Smooth muscle cell (in vitro differentiated cells): ENCODE data around the gene SRL. TPM values are rescaled to one million over a fixed set of nuclear protein-coding genes. Genes with fewer than 3 reads are reported as not detected.
"Not testable (repeated sequence)": the region's sequence is repeated elsewhere in the genome, so short reads cannot be mapped to it uniquely, and the experiment has no call there.

Source experiments
- DNase-seq: peaks from one replicate; lab custom pipeline; 2025; ENCODE audit not compliant: unreplicated experiment; lab: John Stamatoyannopoulos, UW
- H2AFZ ChIP-seq: fragments of 200-600 bp; sonication (generic); 2 replicates; pipeline ENCODE4 v1.6.0; 2016; ENCODE audit warnings: antibody characterized with exemption, low read depth, mild to moderate bottlenecking
- H3F3A ChIP-seq: fragments of 200-600 bp; sonication (generic); 2 replicates; pipeline ENCODE4 v1.6.0; 2017; ENCODE audit warnings: antibody characterized with exemption, low read depth
- H3K27ac ChIP-seq: fragments of 200-600 bp; sonication (generic); 2 replicates; pipeline ENCODE4 v1.5.1; 2016; ENCODE audit warnings: low read depth, mild to moderate bottlenecking
- H3K27me3 ChIP-seq: fragments of 200-600 bp; sonication (generic); 2 replicates; pipeline ENCODE4 v1.6.1; 2016; ENCODE audit warnings: low read depth, mild to moderate bottlenecking
- H3K36me3 ChIP-seq: fragments of 200-600 bp; sonication (generic); 2 replicates; pipeline ENCODE4 v1.5.1; 2016; ENCODE audit warnings: low read depth
- H3K4me1 ChIP-seq: fragments of 200-600 bp; sonication (generic); 2 replicates; pipeline ENCODE4 v1.5.1; 2016; ENCODE audit warnings: low read depth
- H3K4me2 ChIP-seq: fragments of 200-600 bp; sonication (generic); 2 replicates; pipeline ENCODE4 v1.6.0; 2016; ENCODE audit warnings: mild to moderate bottlenecking
- H3K4me3 ChIP-seq: fragments of 200-600 bp; sonication (generic); 2 replicates; pipeline ENCODE4 v1.5.1; 2016; ENCODE audit warnings: mild to moderate bottlenecking
- H3K79me2 ChIP-seq: fragments of 200-600 bp; sonication (generic); 2 replicates; pipeline ENCODE4 v1.6.0; 2016; ENCODE audit warnings: low read depth, mild to moderate bottlenecking
- H3K9ac ChIP-seq: fragments of 200-600 bp; sonication (generic); 2 replicates; pipeline ENCODE4 v1.6.0; 2016; ENCODE audit warnings: low read depth
- H3K9me3 ChIP-seq: fragments of 200-600 bp; sonication (generic); replicated peaks from 2 replicates; pipeline ENCODE4 v1.5.1; 2016; ENCODE audit warnings: low read depth
- H4K20me1 ChIP-seq: fragments of 200-600 bp; sonication (generic); 2 replicates; pipeline ENCODE4 v1.6.0; 2016; ENCODE audit warnings: low read depth
- WGBS: methylation state at CpG from one replicate; pipeline ENCODE4 v1.1.7; 2016; ENCODE audit warnings: low lambda C conversion rate; 5-methylcytosine and 5-hydroxymethylcytosine counted together
- polyA plus RNA-seq: library from polyadenylated mRNA; unstranded; fragments of >200 nt; fragmentation: Nextera tagmentation; extraction: Ambion mirVana; gene quantifications from 2 replicates; pipeline ENCODE4 v1.2.1, GENCODE V29; 2016
- total RNA-seq: library from RNA; depleted of rRNA; stranded (reverse); fragments of >200 nt; gene quantifications from 2 replicates; pipeline ENCODE4 v1.2.3, GENCODE V29; 2014
- TF ChIP-seq, protein P1 (sequence below): fragments of 200-600 bp; sonication (generic); IDR thresholded peaks from 2 replicates; pipeline ENCODE4 v1.5.1; 2017; ENCODE audit warnings: borderline replicate concordance, mild to moderate bottlenecking, antibody characterized with exemption; ENCODE audit not compliant: insufficient read depth, poor library complexity, severe bottlenecking

Gene SRL
- total and polyA plus RNA-seq, 2 experiments from 2014 or later = not detected

DNA sequence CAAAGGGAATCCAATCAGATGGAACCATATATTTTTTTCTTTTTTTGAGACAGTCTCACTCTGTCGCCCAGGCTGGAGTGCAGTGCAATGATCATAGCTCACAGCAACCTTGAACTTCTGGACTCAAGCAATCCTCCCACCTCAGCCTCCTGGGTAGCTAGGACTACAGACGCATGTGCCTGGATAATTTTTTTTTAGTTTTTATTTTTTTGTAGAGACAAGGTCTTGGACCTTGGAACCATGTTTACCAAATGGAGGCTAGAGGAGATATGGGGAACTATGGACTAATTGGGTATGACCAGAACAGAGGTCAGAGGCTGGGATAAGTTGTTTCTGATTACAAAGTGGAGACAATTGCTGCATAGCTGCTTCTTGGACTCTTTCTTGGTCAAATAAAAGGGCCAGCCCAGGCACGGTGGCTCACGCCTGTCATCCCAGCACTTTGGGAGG, 84.5 kb downstream of the SRL start:
- Histone ChIP-seq H2AFZ (no peak overlapping the region), H3K4me2 (no peak overlapping the region), H3K4me3 (no peak overlapping the region), H3K9ac (no peak overlapping the region), H3K36me3 (no peaks in the 10 kb centered on the region), H3K4me1 (no peaks in the 10 kb centered on the region), H4K20me1 (no peaks in the 10 kb centered on the region), H3F3A (no peaks in the 10 kb centered on the region), H3K27me3 (no peaks in the 10 kb centered on the region), H3K9me3 (no peaks in the 10 kb centered on the region), H3K79me2 (no peaks in the 10 kb centered on the region), H3K27ac (no peak overlapping the region)
- TF ChIP-seq, protein P1, sequence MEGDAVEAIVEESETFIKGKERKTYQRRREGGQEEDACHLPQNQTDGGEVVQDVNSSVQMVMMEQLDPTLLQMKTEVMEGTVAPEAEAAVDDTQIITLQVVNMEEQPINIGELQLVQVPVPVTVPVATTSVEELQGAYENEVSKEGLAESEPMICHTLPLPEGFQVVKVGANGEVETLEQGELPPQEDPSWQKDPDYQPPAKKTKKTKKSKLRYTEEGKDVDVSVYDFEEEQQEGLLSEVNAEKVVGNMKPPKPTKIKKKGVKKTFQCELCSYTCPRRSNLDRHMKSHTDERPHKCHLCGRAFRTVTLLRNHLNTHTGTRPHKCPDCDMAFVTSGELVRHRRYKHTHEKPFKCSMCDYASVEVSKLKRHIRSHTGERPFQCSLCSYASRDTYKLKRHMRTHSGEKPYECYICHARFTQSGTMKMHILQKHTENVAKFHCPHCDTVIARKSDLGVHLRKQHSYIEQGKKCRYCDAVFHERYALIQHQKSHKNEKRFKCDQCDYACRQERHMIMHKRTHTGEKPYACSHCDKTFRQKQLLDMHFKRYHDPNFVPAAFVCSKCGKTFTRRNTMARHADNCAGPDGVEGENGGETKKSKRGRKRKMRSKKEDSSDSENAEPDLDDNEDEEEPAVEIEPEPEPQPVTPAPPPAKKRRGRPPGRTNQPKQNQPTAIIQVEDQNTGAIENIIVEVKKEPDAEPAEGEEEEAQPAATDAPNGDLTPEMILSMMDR = no peak
- WGBS = 97% methylated on average over 4 of the region's 4 CpGs
- no peak for DNase-seq

DNA sequence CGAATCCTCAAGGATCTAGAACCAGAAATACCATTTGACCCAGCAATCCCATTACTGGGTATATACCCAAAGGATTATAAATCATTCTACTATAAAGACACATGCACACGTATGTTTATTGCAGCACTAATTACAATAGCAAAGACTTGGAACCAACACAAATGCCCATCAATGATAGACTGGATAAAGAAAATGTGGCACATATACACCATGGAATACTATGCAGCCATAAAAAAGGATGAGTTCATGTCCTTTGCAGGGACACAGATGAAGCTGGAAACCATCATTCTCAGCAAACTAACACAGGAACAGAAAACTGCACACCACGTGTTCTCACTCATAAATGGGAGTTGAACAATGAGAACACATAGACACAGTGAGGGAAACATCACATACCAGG, 85.4 kb downstream of the SRL start:
- H3K9ac ChIP-seq, H3K4me2 ChIP-seq, DNase-seq, H3K27ac ChIP-seq, H3K4me1 ChIP-seq, H3K4me3 ChIP-seq, H2AFZ ChIP-seq, H3K79me2 ChIP-seq, H4K20me1 ChIP-seq, H3K27me3 ChIP-seq, H3K36me3 ChIP-seq, H3K9me3 ChIP-seq, H3F3A ChIP-seq: not testable (repeated sequence)
- 91% methylated on average over 3 of the region's 3 CpGs for WGBS

DNA sequence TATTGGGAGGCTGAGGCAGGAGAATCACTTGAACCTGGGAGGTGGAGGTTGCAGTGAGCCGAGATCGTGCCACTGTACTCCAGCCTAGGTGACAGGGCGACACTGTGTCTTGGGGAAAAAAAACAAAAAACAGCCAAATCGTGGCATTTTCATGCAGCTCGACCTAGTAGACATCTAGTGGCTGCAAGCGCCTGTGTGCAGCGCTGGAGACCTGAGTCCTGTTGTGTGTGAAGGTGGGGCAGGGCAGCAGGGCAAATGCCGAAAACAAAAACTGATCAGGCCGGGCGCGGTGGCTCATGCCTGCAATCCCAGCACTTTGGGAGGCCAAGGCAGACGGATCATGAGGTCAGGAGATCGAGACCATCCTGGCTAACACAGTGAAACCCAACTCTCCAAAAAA, 88.5 kb downstream of the SRL start:
- H3K27me3 ChIP-seq, H3F3A ChIP-seq, H3K4me2 ChIP-seq, H2AFZ ChIP-seq, H3K79me2 ChIP-seq, H3K4me3 ChIP-seq, H3K27ac ChIP-seq, H3K9ac ChIP-seq, H3K36me3 ChIP-seq, H3K4me1 ChIP-seq, DNase-seq, H4K20me1 ChIP-seq, H3K9me3 ChIP-seq: not testable (repeated sequence)
- WGBS = 94% methylated on average over 13 of the region's 13 CpGs

DNA sequence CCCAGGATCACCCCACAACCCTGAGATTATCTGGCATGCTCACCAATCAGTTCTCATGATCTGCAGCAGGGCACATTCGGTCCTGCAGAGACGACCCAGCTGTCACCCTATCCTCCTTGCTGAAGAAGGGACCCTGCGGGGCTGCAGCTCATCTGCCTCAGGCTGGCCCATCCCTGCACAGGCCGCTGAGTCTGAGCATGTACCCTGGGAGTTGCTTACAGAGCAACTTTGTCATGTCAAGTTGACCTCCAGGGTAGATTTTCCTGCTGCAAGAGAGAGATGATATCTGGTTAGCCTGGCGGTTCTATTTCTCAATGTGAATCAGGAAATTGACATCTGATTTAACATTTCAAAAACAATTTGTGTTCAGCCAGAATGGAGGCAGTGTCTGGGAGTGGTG, 89.6 kb downstream of the SRL start:
- TF ChIP-seq, protein P1 = no peak
- 90% methylated on average over 5 of the region's 5 CpGs for WGBS
- no peak overlapping the region for H3K27ac ChIP-seq
- H2AFZ ChIP-seq = no peak overlapping the region
- no peaks in the 10 kb centered on the region for H3K36me3 ChIP-seq
- H3K4me2 ChIP-seq = no peak overlapping the region
- no peaks in the 10 kb centered on the region for H3K79me2 ChIP-seq
- H3K9me3 ChIP-seq = no peaks in the 10 kb centered on the region
- H3K4me1 ChIP-seq = no peaks in the 10 kb centered on the region
- H3F3A ChIP-seq = no peaks in the 10 kb centered on the region
- H3K4me3 ChIP-seq = no peak overlapping the region
- no peaks in the 10 kb centered on the region for H4K20me1 ChIP-seq
- no peaks in the 10 kb centered on the region for H3K27me3 ChIP-seq
- DNase-seq = no peak
- no peak overlapping the region for H3K9ac ChIP-seq

DNA sequence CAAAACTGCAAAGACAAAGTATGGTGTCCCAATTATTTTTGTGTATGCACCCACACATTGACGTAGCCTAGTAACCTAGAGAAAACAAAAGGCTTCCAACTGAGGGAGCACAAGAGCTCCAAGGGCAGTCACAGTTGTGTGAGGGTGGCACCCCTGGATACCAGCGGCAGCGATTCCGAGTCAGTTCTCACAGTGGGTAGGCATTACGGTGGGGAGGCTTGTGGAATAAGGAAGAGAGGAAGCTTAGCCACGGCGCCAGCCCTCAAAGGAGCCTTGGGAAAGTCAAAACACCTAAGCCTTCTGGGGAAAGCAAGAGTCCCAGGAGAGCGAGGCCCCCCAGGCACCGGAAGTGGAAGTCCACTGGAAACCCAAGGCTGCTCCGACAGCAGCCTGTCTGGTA, 94.6 kb downstream of the SRL start:
- no peak overlapping the region for H3K4me3 ChIP-seq
- no peak overlapping the region for H2AFZ ChIP-seq
- no peaks in the 10 kb centered on the region for H4K20me1 ChIP-seq
- DNase-seq = no peak
- no peaks in the 10 kb centered on the region for H3K79me2 ChIP-seq
- no peak overlapping the region for H3K27ac ChIP-seq
- no peaks in the 10 kb centered on the region for H3F3A ChIP-seq
- H3K27me3 ChIP-seq = no peaks in the 10 kb centered on the region
- no peaks in the 10 kb centered on the region for H3K9me3 ChIP-seq
- H3K36me3 ChIP-seq = no peaks in the 10 kb centered on the region
- H3K4me2 ChIP-seq = no peak overlapping the region
- TF ChIP-seq, protein P1 = no peak
- WGBS = 92% methylated on average over 10 of the region's 10 CpGs
- H3K9ac ChIP-seq = no peak overlapping the region
- no peaks in the 10 kb centered on the region for H3K4me1 ChIP-seq
